ENCODE results near the gene CDCA4. TPM values are rescaled to one million over a fixed set of nuclear protein-coding genes. Genes with fewer than 3 reads are reported as not detected.

Gene CDCA4
- total and polyA plus RNA-seq, 2 experiments from 2014 or later = 34.5 to 47.7 TPM

GRCh38 chr14:104973135-104973384 lies 47.8 kb downstream of the CDCA4 start:
- DNase-seq (ENCODE audit: low read depth in 1 of 2, low spot score in 1 of 2) = peak in 1 of 2 donors; percentile 95
- Histone ChIP-seq H3K36me3 (no peaks in the 10 kb centered on the region), H3K27me3 (peaks cover 11% of the 10 kb centered on the region), H3K27ac (no peak overlapping the region), H3K4me1 (ENCODE audit: low read depth) (peaks cover 6% of the 10 kb centered on the region), H3K9me3 (ENCODE audit: low read depth) (no peaks in the 10 kb centered on the region), H3K4me3 (no peak overlapping the region)
- no peak for TF ChIP-seq CTCF (IDR thresholded peaks at IDR 0.05; ENCODE audit: low read depth, low read length)

DNA sequence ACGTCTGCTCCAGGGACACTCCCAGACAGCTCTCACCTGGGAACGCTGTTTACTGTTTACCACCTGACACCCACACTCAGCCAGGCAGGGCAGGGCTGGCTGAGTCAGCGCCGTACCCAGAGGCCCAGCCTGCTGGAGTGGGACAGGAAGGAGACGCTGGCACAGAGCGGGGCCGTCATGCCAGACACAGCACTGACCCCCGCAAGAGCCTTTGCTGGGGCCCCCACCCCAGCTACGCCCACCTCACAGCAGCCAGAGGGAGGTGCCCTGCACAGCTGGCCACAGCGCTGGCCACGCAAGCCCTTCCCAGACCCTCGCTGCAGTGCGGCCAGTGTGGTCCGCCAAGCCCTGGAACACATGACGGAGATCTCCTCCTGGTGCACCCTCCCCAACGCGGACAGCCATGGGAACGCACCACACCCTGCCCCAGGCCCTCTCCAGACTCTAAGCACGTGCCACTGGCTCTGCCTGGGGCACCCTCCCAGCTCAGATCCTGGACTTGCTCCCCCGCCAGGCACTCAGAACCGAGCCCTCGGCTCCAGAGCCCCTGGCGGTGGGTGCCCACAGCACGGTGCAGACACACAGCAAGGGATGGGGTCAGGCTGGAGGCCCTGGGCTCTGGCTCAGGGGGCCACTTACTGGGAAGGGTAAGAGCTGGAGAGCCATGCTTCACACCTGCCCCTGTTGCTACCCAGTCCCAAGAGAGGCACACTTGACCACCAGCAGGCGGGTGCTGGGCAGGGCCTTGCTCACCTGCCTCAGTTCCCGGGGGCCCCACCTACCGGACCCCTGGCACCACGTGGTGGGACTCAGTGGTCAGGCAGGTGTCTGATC lies 48.4 kb downstream of the CDCA4 start:
- H3K9me3 ChIP-seq (ENCODE audit: low read depth) = no peaks in the 10 kb centered on the region
- H3K27me3 ChIP-seq = peaks cover 8% of the 10 kb centered on the region
- H3K27ac ChIP-seq = no peak overlapping the region
- TF ChIP-seq CTCF (IDR thresholded peaks at IDR 0.05; ENCODE audit: low read depth, low read length) = no peak
- no peaks in the 10 kb centered on the region for H3K36me3 ChIP-seq
- no peak overlapping the region for H3K4me3 ChIP-seq
- H3K4me1 ChIP-seq (ENCODE audit: low read depth) = peaks cover 8% of the 10 kb centered on the region
- DNase-seq (ENCODE audit: low read depth in 1 of 2, low spot score in 1 of 2) = no peak

GRCh38 chr14:104971447-104972240 lies 49.2 kb downstream of the CDCA4 start:
- Histone ChIP-seq H3K4me1 (ENCODE audit: low read depth) (peaks cover 10% of the 10 kb centered on the region), H3K9me3 (ENCODE audit: low read depth) (no peaks in the 10 kb centered on the region), H3K27ac (no peak overlapping the region)

DNA sequence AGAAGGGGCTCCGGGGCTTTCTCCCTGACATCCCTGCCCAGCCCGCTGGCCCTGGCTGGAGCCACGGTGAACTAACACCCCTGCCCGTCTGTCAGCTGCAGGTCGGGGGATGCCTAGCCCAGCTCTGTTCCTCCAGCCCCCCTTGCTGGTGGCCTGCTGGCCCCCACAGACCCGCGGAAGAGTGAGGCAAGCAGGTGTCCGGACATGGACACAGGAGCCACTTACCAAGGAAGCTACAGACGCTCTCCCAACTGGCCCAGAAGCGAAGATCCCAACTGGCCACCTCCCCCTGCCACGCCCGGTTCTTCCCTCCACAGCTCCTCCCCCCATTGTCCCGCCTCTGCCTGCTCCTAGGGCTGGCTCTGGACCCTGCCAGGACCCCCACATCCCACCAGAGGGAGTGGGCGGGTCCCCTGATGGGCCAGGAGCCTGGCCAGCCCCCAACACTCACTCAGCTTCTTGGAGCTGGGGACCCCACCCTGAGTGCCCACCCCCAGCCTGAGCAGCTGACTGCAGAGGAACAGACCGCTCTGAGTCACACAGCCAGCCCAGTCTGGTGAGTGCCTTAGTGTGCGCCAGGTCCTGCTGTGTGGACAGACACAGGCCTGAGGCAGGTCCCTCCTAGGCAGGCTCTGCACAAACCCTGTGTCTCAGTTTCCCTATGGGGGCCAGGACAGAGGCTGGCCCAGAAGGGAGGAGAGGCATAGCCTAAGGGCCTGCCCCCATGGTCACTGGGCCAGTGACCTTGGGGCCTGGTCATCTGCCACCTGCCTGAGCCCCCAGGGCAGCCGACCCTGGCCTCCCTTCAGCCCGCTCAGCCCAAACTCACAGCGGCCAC lies 50.4 kb downstream of the CDCA4 start:
- no peak for TF ChIP-seq CTCF (IDR thresholded peaks at IDR 0.05; ENCODE audit: low read depth, low read length)
- no peak overlapping the region for H3K27ac ChIP-seq
- DNase-seq (ENCODE audit: low read depth in 1 of 2, low spot score in 1 of 2) = peak in 1 of 2 donors; percentile 77
- H3K9me3 ChIP-seq (ENCODE audit: low read depth) = no peaks in the 10 kb centered on the region
- H3K4me1 ChIP-seq (ENCODE audit: low read depth) = peaks cover 10% of the 10 kb centered on the region
- H3K4me3 ChIP-seq = no peak overlapping the region
- no peaks in the 10 kb centered on the region for H3K36me3 ChIP-seq
- H3K27me3 ChIP-seq = no peaks in the 10 kb centered on the region

More at GRCh38 chr14:104971447-104972240, 49.2 kb downstream of the CDCA4 start:
- no peak for DNase-seq (ENCODE audit: low read depth in 1 of 2, low spot score in 1 of 2)
- TF ChIP-seq CTCF (IDR thresholded peaks at IDR 0.05; ENCODE audit: low read depth, low read length) = no peak
- H3K27me3 ChIP-seq = no peaks in the 10 kb centered on the region
- H3K4me3 ChIP-seq = no peak overlapping the region
- no peaks in the 10 kb centered on the region for H3K36me3 ChIP-seq

- H3K4me1 ChIP-seq (ENCODE audit: low read depth) = peaks cover 10% of the 10 kb centered on the region
These were observed 51.1 kb downstream of the CDCA4 start for GRCh38 chr14:104969741-104970230.

More at GRCh38 chr14:104969741-104970230, 51.1 kb downstream of the CDCA4 start:
- H3K9me3 ChIP-seq (ENCODE audit: low read depth) = no peaks in the 10 kb centered on the region
- DNase-seq (ENCODE audit: low read depth in 1 of 2, low spot score in 1 of 2) = no peak
- TF ChIP-seq CTCF (IDR thresholded peaks at IDR 0.05; ENCODE audit: low read depth, low read length) = no peak
- H3K4me3 ChIP-seq = no peak overlapping the region
- H3K27me3 ChIP-seq = no peaks in the 10 kb centered on the region
- no peaks in the 10 kb centered on the region for H3K36me3 ChIP-seq
- H3K27ac ChIP-seq = no peak overlapping the region

Measured in cardiac muscle cell (in vitro differentiated cells and primary cell).